HG02571 (cell line): ENCODE data around the gene CENPT.

Source experiments
- ATAC-seq: cut with Tn5 transposase; IDR thresholded peaks from one replicate; pipeline ENCODE4 v1.9.1; 2021; ENCODE audit warnings: mild to moderate bottlenecking, moderate library complexity; ENCODE audit not compliant: unreplicated experiment

Gene CENPT

GRCh38 chr16:67779256-67780014 lies 68.1 kb downstream of the CENPT start:
- ATAC-seq = no peak
